OCI-LY1 (cell line): ENCODE measurements around the gene ING3.

Source experiments
- EZH2 ChIP-seq: fragments of 200-600 bp; sonication (generic), shearing (Covaris generic); IDR thresholded peaks from 2 replicates; pipeline ENCODE4 v1.8.0; 2017; ENCODE audit warnings: borderline replicate concordance, mixed run types, mild to moderate bottlenecking, antibody characterized with exemption, low read length, moderate library complexity, mixed read lengths
- TF ChIP-seq, protein P1 (sequence below): fragments of 200-600 bp; sonication (generic), shearing (Covaris generic); IDR thresholded peaks from 2 replicates; pipeline ENCODE4 v1.5.1; 2017; ENCODE audit warnings: mild to moderate bottlenecking, antibody characterized with exemption, low read length, moderate library complexity, mixed read lengths

DNA sequence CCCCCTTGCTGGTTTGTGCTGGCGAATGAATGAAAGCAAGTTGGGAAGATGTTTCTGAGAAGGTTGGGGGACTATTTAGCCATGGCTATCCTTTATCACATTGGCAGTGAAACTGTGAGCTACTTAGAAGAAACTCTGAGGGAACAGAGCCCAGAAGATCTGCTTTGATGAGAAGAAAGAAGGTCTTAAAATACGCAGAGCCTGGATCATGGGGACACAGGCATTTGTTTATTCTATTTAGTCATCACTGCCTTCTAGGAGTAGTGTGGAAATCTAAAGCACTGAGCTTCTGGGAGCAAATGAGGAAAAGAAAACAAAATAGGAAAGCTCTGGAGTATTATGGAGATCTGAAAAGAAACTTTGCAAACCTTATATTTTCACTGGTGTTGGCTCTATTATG lies 66.4 kb downstream of the ING3 start:
- no peak for TF ChIP-seq EZH2
- TF ChIP-seq, protein P1, sequence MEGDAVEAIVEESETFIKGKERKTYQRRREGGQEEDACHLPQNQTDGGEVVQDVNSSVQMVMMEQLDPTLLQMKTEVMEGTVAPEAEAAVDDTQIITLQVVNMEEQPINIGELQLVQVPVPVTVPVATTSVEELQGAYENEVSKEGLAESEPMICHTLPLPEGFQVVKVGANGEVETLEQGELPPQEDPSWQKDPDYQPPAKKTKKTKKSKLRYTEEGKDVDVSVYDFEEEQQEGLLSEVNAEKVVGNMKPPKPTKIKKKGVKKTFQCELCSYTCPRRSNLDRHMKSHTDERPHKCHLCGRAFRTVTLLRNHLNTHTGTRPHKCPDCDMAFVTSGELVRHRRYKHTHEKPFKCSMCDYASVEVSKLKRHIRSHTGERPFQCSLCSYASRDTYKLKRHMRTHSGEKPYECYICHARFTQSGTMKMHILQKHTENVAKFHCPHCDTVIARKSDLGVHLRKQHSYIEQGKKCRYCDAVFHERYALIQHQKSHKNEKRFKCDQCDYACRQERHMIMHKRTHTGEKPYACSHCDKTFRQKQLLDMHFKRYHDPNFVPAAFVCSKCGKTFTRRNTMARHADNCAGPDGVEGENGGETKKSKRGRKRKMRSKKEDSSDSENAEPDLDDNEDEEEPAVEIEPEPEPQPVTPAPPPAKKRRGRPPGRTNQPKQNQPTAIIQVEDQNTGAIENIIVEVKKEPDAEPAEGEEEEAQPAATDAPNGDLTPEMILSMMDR = no peak
